ENCODE results near the gene BDH2.

DNA sequence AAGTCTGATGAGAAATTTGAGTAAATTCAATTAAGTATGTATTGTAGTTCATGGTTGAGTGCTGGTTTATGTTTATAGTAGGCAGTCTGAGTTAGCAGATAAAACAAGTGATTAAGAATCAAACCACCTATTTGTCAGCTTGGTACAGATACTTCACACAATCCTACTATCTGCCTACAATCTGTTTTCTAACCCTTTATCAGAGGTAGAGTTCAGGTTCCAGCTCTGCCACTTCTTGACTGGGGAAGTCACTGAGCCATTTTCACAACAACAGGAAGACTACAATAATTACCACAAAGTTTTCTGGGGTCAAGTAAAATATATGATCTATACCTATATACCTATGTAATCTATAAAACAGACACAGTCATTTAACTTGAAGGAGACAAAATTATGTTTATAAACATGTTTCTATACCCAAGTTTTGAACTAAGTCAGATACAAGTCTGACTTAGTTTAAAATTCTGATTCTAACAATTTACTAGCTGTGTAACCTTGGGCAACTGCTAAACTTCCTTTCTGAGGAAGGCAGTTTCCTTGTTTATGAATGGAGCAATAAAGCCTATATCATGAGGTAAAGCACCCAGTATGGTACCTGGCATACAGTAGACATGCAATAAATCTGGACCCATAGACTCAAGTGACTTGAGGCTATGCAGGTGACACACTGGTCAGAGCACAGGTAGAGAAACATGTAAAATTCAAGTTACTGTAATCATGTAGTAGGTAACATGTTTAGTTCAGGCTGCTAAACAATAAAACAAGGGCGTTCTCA, 37.2 kb upstream of the BDH2 start:
- TF ChIP-seq POLR2AphosphoS5 (IDR thresholded peaks at IDR 0.05) (no peak), POLR2A (IDR thresholded peaks at IDR 0.05) (no peak)
- TF ChIP-seq, protein P1, sequence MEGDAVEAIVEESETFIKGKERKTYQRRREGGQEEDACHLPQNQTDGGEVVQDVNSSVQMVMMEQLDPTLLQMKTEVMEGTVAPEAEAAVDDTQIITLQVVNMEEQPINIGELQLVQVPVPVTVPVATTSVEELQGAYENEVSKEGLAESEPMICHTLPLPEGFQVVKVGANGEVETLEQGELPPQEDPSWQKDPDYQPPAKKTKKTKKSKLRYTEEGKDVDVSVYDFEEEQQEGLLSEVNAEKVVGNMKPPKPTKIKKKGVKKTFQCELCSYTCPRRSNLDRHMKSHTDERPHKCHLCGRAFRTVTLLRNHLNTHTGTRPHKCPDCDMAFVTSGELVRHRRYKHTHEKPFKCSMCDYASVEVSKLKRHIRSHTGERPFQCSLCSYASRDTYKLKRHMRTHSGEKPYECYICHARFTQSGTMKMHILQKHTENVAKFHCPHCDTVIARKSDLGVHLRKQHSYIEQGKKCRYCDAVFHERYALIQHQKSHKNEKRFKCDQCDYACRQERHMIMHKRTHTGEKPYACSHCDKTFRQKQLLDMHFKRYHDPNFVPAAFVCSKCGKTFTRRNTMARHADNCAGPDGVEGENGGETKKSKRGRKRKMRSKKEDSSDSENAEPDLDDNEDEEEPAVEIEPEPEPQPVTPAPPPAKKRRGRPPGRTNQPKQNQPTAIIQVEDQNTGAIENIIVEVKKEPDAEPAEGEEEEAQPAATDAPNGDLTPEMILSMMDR (IDR thresholded peaks at IDR 0.05): no peak

All from upper lobe of left lung (tissue), 4 donors.